ENCODE data around the gene UNC13D. TPM values are rescaled to one million over a fixed set of nuclear protein-coding genes. Genes with fewer than 3 reads are reported as not detected.

Gene UNC13D
- polyA plus RNA-seq, 1 donor (not counting 4 experiments of a cell fraction or from before 2014, with no cell fraction given), result 0.25 TPM

DNA sequence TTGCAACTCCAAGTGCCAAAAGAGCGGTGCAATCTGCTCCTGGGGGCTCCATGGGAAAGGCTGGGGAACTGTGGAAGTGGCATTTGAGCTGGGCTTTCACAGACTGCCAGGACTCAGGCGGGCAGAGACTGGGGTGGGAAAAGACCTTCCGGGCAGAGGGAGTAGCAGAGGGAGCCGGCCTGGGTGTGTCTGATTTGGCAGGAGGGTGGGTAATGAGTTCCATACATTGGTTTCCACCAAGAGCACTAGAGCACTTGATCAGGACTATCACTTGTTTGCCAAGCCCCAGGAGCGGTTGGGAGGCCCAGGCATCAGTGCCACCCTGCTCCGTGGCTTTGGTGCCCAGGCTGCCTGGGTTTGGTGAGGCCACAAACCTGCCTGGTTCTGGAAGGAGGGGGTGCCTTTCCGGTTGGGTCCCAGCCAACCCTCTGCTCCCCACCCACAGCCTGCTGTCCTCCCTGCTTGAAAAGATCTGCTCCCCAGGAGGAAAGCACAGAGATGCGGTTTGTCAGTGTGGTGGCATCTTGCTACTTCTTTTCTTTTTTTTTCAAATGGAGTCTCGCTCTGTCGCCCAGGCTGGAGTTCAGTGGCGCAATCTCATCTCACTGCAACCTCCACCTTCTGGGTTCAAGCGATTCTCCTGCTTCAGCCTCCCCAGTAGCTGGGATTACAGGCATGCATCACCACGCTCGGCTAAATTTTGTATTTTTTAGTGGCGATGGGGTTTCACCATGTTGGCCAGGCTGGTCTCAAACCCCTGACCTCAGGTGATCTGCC, 37.7 kb upstream of the UNC13D start:
- Histone ChIP-seq H3K4me1 (ENCODE audit: control insufficient read depth, extremely low read depth, insufficient read depth, low read length) (peaks cover 12% of the 10 kb centered on the region), H3K9ac (ENCODE audit: control insufficient read depth, extremely low read depth, insufficient read depth, low read length) (no peak overlapping the region), H3K27me3 (ENCODE audit: control insufficient read depth, extremely low read depth, insufficient read depth, low read length) (peaks cover 2% of the 10 kb centered on the region), H3K4me2 (ENCODE audit: control insufficient read depth, extremely low read depth, insufficient read depth, low read depth, low read length) (no peak overlapping the region), H3K79me2 (ENCODE audit: control insufficient read depth, insufficient read depth, low read length) (no peaks in the 10 kb centered on the region), H4K20me1 (ENCODE audit: control insufficient read depth, extremely low read depth, insufficient read depth, low read length) (no peaks in the 10 kb centered on the region), H2AFZ (ENCODE audit: control insufficient read depth, low read length) (no peak overlapping the region), H3K27ac (ENCODE audit: control insufficient read depth, insufficient read depth, low read length) (no peak overlapping the region), H3K4me3 (ENCODE audit: control insufficient read depth in 2 of 3, extremely low read depth in 1 of 3, insufficient read depth in 2 of 3, low read depth in 1 of 3, low read length in 3 of 3) (no peak overlapping the region), H3K36me3 (ENCODE audit: control insufficient read depth in 2 of 2, extremely low read depth in 1 of 2, insufficient read depth in 2 of 2, low read length in 2 of 2) (no peaks in the 10 kb centered on the region), H3K9me3 (ENCODE audit: control insufficient read depth, low read depth, low read length) (no peaks in the 10 kb centered on the region), H3K9me1 (ENCODE audit: control insufficient read depth, extremely low read depth, insufficient read depth, low read length) (no peaks in the 10 kb centered on the region)
- dilution Hi-C loops (cut with MboI; ENCODE audit: extremely low pct_ligation_motif_present, low sequenced_read_pairs), result no loop called here
- DNase-seq (ENCODE audit: low read depth, low spot score) (no peak), FAIRE-seq (no peak)
- TF ChIP-seq, protein P1, sequence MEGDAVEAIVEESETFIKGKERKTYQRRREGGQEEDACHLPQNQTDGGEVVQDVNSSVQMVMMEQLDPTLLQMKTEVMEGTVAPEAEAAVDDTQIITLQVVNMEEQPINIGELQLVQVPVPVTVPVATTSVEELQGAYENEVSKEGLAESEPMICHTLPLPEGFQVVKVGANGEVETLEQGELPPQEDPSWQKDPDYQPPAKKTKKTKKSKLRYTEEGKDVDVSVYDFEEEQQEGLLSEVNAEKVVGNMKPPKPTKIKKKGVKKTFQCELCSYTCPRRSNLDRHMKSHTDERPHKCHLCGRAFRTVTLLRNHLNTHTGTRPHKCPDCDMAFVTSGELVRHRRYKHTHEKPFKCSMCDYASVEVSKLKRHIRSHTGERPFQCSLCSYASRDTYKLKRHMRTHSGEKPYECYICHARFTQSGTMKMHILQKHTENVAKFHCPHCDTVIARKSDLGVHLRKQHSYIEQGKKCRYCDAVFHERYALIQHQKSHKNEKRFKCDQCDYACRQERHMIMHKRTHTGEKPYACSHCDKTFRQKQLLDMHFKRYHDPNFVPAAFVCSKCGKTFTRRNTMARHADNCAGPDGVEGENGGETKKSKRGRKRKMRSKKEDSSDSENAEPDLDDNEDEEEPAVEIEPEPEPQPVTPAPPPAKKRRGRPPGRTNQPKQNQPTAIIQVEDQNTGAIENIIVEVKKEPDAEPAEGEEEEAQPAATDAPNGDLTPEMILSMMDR (optimal IDR thresholded peaks at IDR 0.05 in 1 of 3, IDR thresholded peaks at IDR 0.05 in 1 of 3, conservative IDR thresholded peaks at IDR 0.05 in 1 of 3; ENCODE audit: extremely low read depth in 1 of 3, insufficient read depth in 2 of 3, low read length in 3 of 3), result no peak
- TF ChIP-seq EZH2 (IDR thresholded peaks at IDR 0.05; ENCODE audit: low read length), result no peak

DNA sequence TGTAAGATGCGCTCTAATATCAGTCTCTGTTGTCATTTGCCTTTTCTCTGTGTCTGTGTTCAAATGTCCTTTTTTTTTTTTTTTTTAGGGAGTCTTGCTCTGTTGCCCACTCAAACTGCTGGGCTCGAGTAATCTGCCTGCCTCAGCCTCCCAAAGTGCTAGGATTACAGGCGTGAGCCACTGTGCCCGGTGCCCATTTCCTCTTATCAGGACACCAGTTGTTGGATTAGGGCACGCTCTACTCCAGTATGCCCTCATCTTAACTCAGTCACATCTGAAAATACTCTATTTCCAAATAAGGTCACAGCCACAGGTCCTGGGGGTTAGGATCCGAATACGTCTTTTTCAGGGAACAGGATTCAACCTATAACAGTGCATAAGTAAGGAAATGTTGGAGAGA, 36.1 kb upstream of the UNC13D start:
- Histone ChIP-seq H3K27ac (ENCODE audit: control insufficient read depth, insufficient read depth, low read length) (no peak overlapping the region), H3K9ac (ENCODE audit: control insufficient read depth, extremely low read depth, insufficient read depth, low read length) (no peak overlapping the region), H3K4me1 (ENCODE audit: control insufficient read depth, extremely low read depth, insufficient read depth, low read length) (peaks cover 28% of the 10 kb centered on the region), H2AFZ (ENCODE audit: control insufficient read depth, low read length) (no peak overlapping the region), H3K4me3 (ENCODE audit: control insufficient read depth in 2 of 3, extremely low read depth in 1 of 3, insufficient read depth in 2 of 3, low read depth in 1 of 3, low read length in 3 of 3) (no peak overlapping the region), H3K36me3 (ENCODE audit: control insufficient read depth in 2 of 2, extremely low read depth in 1 of 2, insufficient read depth in 2 of 2, low read length in 2 of 2) (no peaks in the 10 kb centered on the region), H4K20me1 (ENCODE audit: control insufficient read depth, extremely low read depth, insufficient read depth, low read length) (no peaks in the 10 kb centered on the region), H3K27me3 (ENCODE audit: control insufficient read depth, extremely low read depth, insufficient read depth, low read length) (peaks cover 2% of the 10 kb centered on the region), H3K9me1 (ENCODE audit: control insufficient read depth, extremely low read depth, insufficient read depth, low read length) (no peaks in the 10 kb centered on the region), H3K79me2 (ENCODE audit: control insufficient read depth, insufficient read depth, low read length) (no peaks in the 10 kb centered on the region), H3K4me2 (ENCODE audit: control insufficient read depth, extremely low read depth, insufficient read depth, low read depth, low read length) (no peak overlapping the region), H3K9me3 (ENCODE audit: control insufficient read depth, low read depth, low read length) (no peaks in the 10 kb centered on the region)
- FAIRE-seq (no peak), DNase-seq (ENCODE audit: low read depth, low spot score) (no peak)
- no peak for TF ChIP-seq EZH2 (IDR thresholded peaks at IDR 0.05; ENCODE audit: low read length)
- TF ChIP-seq, protein P1 (optimal IDR thresholded peaks at IDR 0.05 in 1 of 3, IDR thresholded peaks at IDR 0.05 in 1 of 3, conservative IDR thresholded peaks at IDR 0.05 in 1 of 3; ENCODE audit: extremely low read depth in 1 of 3, insufficient read depth in 2 of 3, low read length in 3 of 3), result no peak
- dilution Hi-C loops (cut with MboI; ENCODE audit: extremely low pct_ligation_motif_present, low sequenced_read_pairs), result no loop called here
